OCI-M1 (cell line): ENCODE measurements around the gene PDZD7.

Experiments
- DNase-seq: peaks from one replicate; lab custom pipeline; 2025; lab: John Stamatoyannopoulos, UW

PDZD7 gene

DNA sequence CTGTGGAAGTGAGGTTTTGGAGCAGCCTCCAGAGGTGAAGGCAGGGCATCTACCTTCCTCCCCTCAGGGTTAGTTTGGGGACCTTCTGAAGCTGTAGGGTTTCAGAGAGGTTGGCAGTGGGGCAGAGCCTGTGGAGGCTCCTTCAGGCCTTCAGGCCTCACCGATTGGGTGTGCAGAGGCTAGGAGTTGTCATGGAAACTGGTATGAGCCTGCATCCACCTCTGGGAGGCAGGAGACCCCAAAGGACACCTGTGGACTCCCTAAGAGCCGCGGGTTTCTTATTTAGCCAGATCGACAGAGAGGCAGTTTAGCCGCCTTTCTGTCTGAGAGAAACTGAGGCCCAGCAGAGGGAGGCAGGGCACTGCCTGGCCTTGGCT, 29.3 kb downstream of the PDZD7 start:
- no peak for DNase-seq

DNA sequence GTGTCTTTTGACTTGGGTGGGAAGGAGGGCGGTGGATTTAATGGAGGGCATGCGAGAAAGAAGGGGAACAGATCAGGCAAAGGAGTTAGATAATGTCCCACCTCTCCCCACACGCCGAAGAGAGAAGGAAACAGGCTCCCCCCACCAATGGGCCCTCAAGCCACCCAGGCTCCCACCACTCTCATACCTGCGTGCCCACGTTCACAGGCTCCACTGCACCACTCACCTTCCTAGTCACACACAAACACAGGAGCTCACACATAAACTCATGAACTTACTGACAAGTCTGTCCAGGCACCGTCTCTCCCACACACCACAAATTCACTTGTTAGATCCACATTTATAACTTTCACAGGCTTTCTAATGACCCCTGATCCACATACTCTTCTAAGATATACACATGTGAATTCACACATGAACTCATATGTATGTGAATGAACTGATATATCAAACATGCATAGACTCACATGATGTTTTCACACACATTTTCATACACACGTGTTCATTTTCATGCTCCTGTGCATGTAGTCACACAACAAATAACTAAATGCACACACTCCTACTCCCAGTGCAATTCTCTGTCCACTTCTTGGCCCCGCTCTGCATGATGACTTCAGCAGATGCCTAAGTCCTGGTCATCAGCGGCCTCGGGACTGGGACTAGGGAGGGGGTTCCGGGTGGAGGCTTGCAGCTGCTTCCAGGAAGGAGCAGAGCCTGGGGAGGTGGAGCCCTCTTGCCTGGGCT, 29.8 kb downstream of the PDZD7 start:
- DNase-seq, result no peak

DNA sequence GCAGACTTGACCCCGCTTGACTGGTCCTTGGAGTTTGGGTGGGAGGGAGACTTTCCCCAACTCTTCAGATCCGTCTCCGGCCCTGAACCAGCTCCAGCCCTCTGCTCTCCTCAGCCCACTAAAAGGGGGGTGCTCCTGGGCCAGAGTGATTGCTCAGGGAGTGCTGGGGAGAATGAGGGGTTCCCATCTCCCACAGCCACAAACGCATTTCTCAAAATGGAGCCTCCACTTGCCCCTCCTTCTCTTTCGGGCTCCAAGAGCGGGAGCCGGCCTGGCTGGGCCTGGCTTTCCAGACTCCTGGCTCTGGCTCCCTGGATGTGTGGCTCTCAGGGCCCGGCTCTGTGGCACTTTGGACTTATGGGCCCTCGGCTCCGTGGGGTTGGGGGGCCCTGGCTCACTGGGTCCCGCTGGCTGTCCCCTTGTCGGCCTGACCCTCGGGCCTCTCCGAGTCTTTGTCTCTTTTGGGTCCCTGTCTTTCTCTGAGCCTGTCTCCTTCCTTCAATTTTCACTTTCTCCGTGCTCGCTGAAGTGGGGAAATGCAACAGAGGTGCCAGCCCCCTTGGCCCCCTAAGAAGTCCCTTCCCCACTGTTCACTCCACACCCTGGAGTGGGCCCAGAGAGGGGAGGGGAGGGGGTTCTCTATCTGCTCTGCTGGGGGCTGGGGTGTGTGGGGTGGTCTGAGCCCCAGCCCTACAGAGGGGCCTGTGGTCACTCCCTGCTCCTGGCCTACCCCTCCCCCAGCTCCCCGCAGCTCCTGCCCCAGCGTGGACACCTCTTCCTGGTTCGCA, 30.6 kb downstream of the PDZD7 start:
- peak; percentile 41 for DNase-seq

DNA sequence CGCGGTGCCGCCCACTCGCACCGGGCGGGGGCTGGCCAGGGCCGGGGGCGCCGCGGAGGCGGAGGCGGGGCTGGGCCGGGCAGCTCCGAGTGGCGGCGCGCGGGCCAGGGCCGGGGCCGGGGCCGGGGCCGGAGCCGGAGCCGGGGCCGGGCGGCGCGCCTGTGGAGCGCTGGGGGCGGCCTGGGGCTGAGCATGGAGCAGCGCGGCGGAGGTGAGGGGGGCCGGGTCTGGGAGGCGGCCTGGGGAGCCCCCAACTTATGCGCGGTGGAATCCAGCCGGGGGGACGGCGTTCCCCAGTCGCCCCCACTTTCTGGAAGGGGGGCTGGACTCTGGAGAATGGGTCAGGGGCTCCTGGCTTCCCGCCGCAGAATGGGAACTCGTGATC, 31.2 kb downstream of the PDZD7 start, which contains the start of gene LZTS2:
Gene LZTS2, plus strand, starts transcription at position 67 of the 385 bp plus-strand sequence. CDS start 2,731 bp downstream, outside the sequence.
- DNase-seq, result no peak

DNA sequence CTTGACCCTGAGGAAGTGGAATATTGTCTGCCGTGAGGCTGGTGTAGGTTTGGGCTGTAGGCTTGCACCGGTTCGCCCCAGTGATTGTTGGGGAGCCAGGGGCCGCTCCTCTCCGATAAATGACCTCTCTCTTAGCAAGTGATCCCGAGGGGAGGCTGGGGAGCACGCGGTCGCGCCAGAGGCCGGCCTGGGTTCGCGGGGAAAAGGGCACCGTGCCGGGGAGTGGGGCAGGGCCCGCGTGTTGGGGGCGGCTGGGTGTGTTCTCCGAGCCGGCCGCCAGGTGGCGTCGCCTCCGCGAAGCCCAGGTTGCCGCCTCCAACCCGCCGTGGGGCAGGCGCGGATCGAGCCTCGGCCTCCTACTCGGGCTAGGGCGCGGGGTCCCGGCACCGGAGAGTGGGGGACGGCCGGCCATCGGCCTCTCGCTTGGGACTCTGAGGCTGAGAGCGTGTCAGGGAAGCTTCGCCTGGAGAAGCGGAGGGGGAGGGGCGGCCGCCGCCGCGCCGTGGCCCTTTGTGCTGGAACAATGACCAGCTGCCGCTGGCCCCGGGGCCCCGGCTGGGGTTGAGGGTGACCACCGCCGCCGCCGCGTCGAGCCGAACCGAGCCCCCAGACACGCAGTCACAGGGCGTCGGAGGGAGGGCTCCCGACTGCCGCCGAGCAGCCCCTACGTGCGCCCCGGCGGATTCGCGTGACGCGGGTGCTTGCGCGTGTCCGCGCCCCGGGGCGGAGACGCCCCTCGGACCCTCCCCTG, 31.8 kb downstream of the PDZD7 start:
- DNase-seq, result peak; percentile 88

DNA sequence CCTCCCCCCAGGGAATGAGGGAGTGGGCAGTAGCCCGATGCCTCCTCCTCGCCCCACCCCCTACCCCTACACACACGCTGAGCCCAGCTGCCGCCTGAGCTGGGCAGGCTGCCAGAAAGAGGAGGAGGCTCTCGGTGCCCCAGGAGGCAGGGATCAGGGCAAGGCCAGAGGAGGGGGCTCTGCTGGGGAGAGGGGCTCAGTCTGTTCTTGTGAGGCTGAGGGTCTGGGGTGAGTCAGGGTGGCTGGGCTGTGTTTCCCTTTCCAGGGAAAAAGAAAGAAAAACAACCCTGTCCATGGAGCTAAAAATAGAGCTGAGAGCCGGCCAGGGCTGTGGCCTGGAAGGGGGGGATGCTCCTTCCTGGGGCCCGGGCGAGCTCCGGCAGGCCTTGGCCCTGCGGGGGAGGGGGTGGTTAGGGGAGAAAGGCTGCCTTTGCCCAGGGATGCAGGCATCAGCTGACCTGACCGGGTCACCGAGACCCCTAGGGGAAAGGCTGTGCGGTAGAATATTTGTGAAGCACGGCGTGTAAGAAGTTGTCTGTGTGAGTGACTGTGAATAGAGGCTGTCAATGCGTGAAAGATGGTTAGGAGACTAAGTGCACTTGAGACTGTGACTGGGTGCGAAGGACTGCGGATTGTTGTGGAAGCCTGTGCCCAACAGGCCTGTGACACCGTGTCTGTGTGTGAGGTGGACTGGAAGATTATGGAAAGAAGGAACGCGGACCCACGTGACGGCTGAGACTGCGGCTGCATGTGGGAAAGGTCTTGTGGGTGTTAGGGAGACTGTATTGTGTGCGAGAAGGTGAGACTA, 32.5 kb downstream of the PDZD7 start:
- peak; percentile 91 for DNase-seq

DNA sequence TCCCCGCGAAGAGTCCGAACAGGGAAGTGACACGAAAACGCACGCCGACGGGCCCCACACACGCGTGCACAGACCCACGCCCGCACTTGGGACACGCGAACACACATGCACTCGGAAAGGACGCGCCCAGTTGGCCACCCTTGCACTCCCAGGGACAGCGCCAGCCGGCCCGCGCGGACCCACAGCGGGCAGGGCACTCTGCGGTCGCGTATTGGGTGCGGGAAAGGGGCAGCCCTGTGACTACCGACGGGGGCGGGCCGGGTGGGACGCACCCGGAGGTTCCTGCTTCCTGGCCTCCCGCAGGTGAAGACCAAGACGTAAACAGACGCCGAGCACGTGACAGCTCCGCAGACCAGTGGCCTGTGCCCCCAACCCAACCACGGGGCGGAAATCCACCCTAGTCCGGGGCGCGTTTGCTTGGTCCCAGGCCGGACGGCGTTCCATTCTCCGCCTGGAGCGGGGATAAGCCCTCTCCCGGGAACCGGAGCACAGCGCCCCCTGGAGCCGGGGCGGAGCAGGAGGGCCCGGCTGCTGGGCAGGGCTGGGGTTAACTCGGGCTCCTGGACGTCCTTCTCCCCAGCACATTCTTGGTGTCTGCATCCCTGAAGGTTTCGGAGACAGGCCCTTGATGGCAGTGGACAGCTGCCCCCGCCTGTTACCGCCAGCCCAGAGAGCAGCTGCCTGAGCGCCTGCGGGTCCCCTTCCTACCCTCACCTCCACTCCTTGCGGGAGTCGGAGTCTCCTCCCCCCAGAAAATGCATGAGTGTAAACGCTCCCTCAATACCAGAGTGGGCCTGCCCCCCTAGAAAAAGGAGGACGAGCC, 33.4 kb downstream of the PDZD7 start:
- peak; percentile 94 for DNase-seq

DNA sequence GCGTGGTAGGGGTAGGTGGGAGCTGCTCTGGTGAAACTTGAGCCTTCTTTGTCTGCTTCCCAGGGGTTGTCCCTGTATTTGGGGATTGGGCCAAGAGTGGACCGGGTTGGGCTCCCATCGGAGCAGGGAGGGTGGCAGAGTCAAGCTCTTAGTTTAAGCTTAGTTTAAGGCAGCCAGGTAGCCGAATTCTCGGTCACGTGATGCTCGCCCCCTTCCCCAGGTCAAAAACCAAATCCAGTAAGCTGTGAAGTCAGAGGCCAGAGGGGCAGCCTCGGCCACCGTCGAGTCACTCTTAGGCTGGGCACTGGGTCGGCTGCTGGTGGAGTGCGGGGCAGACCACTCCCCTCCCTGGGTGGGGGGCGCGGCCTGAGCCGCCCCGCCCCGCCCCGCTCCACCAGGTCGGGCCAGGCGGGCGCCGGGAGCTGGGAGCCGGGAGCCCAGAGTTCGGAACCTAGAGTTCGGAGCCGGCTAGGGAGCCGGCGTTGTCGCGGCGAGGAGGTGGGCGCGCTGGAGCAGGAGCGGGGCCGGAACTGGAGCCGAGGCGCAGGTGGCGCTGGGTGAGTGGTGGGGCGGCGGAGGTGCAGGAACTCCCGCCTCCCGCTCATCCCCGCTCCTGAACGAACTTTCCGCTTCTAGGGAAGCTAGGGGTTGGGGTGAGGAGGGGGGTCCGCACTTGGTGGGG, 34.1 kb downstream of the PDZD7 start:
- DNase-seq, result peak; percentile 75

DNA sequence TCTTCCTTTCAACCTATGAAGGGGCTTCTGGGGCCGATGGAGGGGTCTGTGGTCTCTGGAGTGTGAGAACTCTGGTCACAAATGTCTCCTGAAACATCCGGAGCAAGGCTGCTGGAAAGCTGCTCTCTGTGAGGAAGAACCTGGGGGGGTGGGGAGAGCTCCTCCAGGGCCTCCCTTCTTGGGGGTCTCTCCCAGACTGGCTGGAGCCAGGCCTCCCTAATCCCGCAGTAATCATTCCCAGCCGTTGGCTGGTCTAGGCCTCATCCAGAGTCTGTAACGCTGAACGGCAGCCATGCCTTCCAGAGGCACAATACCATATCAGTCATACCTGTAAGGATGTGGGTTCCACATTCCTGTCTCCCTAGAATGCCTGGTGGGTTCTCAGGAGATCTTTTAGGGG, 35.7 kb downstream of the PDZD7 start:
- no peak for DNase-seq

DNA sequence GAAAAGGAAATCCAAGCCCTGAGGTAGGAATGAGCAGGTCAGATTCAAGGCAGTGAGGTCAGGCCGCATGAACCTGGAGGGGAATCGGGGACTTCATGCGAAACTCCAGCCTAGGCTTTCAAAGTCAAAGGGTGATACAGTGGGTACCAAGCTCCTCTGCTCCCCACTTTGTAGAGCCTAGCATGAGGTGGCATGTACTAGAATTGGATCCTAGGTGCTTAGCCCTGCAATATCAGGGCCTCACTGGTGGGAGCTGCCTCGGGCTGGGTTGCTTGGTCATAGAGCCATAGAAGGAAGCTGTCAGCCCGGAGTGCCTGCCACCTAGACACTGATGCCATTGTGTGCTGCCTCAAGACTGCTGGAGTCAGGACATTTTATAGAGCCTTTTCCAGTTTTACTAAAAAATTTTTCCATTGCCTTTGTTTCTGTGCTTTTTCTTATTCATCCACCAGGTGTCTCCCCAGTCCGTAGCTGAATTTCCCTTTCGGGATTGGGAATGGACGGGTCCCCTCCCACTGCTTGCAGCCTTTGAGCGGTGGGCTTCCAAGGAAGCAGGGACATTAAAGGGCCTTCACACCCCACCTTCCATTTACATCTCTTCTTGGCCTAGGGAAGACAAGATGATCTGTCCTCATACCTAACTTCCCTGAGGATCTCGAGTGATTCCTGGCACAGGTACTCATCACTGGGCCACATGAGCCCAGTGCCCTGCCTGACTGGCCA, 36.8 kb downstream of the PDZD7 start:
- DNase-seq, result peak; percentile 39

DNA sequence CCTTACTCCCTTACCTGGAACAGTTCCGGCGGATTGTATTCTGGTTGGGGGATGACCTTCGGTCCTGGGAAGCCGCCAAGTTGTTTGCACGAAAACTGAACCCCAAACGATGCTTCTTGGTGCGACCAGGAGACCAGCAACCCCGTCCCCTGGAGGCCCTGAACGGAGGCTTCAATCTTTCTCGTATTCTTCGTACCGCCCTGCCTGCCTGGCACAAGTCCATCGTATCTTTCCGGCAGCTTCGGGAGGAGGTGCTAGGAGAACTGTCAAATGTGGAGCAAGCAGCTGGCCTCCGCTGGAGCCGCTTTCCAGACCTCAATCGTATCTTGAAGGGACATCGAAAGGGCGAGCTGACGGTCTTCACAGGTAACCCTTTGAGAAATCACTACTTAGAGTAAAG, 41.8 kb downstream of the PDZD7 start:
- DNase-seq, result no peak

DNA sequence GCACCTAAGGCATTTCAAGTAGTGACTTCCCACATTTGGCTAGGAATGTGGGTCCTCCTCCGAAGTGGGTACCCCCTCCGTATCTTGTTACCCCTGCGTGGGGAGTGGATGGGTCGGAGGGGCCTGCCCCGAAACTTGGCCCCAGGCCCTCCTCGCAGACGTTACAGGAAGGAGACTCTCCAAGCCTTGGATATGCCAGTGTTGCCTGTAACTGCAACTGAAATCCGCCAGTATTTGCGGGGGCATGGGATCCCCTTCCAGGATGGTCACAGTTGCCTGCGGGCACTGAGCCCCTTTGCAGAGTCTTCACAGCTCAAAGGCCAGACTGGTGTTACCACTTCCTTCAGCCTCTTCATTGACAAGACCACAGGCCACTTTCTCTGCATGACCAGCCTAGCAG, 42.8 kb downstream of the PDZD7 start:
- DNase-seq, result no peak

DNA sequence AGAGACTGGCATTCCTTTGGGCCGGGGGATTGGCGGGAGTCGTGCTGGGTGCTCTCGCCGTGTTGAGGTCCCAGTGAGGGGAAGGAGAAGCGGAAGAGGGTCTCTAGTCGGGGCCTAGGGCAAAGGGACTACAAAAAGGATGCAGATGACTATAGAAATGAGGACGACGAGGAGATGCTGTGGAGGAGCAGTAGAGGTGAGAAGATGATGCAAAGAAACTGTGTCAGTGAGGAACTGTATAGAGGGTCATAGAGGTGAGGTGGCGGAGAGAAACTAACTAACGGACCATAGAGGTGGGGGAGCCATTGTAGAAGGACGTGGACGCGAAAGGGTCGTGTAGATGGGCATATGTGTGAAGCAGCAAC, 43.3 kb downstream of the PDZD7 start:
- no peak for DNase-seq

DNA sequence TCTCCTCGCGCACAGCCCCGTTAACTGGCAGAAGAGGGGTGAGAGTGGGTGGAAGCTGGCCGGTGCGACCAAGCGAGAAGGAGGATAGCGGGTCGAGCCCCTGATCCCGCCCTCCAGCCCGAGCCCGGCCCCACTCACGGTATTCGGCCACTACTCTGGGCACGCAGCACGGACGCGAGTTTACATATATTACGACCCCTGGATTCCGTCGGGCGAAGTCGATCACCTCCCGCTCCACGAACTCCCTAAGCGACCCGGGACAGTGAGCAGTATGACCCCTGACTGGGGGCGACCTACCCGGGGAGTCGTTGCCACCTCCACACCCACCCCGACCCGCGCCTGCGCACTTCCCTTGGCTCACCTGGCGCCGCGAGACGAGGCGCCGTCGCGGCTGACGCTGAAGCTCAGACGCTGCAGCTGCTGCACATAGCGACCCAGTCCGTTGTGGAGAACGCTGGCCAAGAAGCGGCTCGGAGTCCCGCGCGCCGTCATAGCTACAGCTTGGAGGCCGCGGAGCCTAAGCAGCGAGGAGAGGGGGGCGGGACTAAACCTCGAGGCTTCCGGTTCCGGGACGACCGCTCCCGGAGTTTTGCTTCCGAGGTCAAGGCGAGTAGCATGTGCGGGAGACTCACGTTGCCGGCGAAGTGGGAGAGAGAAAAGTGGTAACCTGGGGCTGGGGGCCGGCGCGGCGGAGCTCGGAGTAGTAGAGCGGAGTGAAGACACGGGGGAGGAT, 43.8 kb downstream of the PDZD7 start, which contains the start of the genes MRPL43 and TWNK:
Gene MRPL43, minus strand, starts transcription at position 546 of the 733 bp plus-strand sequence. Its CDS starts 54 bp downstream, at position 492.
Gene TWNK, plus strand, starts transcription at position 592 of the 733 bp plus-strand sequence. CDS start 668 bp downstream, outside the sequence.
- peak; percentile 92 for DNase-seq

DNA sequence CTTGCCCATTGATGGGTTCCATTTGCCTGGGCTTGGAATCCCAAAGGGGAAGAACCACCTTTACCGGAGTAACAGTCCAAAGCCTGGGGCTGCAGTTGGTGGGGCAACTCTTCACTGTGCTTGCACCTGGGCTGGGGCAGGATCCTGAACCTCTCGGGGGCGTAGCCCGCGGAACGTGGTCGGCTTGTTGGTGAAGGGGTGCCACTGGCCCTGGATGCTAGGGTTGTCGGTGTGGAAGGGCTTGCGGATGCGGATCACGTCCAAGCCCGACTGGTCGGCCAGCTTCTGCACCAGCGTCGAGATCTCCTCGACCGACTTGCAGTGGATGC, 44.3 kb downstream of the PDZD7 start:
- no peak for DNase-seq

DNA sequence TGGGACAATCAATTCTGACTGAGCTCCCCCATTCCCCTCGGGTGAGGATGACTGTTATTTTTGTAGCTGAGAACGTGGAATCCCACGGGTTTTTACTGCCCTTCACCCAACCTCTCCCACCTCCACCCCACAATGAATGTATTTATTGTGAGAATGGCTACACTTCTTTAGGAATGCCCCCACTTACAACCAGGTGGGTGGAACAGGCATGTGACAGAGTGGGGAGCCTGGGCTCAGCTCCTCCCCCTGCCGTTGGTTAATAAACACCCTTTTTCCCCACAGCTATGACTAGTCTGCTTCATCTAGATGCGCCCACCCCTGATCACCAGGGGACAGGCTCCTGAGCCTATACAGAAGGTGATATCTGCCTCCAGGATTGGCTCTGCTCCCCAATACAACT, 45.6 kb downstream of the PDZD7 start:
- DNase-seq, result no peak

DNA sequence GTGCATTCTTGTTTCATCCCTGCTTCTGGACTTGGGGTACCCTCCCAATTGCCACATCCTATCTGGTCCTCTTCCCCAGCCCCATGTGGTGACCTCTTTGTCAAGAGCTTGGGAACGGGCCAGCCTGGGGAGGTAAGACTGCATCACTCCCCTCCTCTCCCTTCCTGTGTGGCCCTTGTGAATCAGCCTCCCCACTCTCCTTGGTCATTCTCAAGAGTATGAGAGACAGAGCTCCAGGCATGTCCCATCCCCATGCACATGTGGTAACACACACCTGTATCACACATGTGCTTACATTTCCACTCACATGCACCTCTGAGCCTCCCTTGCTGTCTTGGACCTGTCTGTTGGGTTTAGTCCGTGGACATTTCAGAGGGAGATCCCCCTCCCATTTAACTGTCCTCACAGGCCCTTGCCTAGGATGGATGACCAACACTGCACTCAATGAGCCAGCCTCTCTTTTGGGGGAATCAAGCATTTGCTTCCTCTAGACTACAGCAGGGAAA, 46.2 kb downstream of the PDZD7 start:
- no peak for DNase-seq

DNA sequence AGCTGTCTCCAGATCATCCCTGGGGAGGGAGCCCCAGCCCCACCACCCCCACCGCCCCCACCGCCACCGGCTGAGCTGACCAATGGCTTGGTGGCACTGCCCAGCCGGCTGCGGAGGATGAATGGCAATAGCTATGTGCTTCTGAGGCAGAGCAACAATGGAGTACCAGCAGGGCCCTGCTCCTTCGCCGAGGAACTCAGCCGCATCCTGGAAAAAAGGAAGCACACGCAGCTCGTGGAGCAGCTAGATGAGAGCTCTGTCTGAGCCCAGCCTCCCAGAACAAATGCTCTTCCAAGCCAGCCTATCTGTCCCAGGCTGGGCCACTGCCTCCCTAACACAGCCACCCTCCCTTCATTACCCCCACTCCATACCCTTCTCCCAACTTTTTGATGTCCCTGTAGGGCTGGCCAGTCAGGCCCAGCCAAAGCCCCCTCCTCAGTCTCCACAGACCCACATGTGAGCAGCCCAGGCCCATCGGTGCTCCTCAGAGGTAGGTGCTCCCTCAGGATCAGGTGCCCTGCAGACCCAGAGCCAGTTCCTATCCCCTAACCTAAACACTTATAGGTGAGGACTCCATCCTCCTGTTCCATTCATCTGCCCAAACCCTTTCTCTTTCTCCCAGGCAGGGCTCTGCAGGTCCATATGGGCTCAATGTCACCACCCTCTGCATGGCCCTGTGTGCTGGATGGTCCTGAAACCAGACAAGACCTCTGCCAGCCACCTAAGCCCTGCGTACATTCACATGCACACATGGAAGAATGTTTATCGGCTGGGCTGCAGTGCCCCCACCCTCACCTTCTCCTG, 46.9 kb downstream of the PDZD7 start:
- DNase-seq, result no peak
